Neuron (in vitro differentiated cells): ENCODE results near the gene INSYN2B.

Source experiments
- H2AFZ ChIP-seq: one replicate; pipeline ENCODE4 v1.6.1; 2013; ENCODE audit warnings: low read depth, mild to moderate bottlenecking, inconsistent platforms, low read length, moderate library complexity
- H3K27me3 ChIP-seq: one replicate; pipeline ENCODE4 v1.6.1; 2013; ENCODE audit warnings: low read length; ENCODE audit not compliant: insufficient read depth
- H3K36me3 ChIP-seq: one replicate; pipeline ENCODE4 v1.6.1; 2013; ENCODE audit warnings: low read length; ENCODE audit not compliant: insufficient read depth
- H3K4me1 ChIP-seq: one replicate; pipeline ENCODE4 v1.6.1; 2013; ENCODE audit warnings: low read length; ENCODE audit not compliant: insufficient read depth
- H3K4me3 ChIP-seq: 2 replicates; pipeline ENCODE4 v1.5.1; 2013; ENCODE audit warnings: mild to moderate bottlenecking, low read length, moderate library complexity
- H3K9me3 ChIP-seq: one replicate; pipeline ENCODE4 v1.6.1; 2013; ENCODE audit warnings: low read length

INSYN2B gene

DNA sequence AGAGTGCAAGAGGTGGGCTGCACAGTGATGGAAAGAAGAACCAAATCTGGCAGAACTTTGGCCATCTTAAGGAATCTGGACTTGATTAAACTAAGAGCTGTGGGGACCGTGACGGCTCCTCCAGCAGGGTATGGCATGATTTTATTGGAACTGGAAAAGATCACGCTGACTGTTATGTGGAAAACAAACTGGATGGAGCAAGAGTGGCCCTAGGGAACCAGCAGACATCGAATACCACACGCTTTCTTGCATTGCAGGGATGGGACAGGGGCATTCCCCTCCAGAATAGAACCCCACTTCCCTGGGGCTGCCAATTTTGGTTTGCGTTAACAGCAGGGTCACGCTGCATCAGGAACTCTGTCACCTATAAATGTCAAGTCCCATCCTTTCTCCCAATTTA, 38.8 kb downstream of the INSYN2B start:
- no peaks in the 10 kb centered on the region for H3K36me3 ChIP-seq
- no peaks in the 10 kb centered on the region for H3K9me3 ChIP-seq
- no peak overlapping the region for H2AFZ ChIP-seq
- H3K27me3 ChIP-seq = no peaks in the 10 kb centered on the region
- H3K4me1 ChIP-seq = peaks cover 29% of the 10 kb centered on the region
- no peak overlapping the region for H3K4me3 ChIP-seq

DNA sequence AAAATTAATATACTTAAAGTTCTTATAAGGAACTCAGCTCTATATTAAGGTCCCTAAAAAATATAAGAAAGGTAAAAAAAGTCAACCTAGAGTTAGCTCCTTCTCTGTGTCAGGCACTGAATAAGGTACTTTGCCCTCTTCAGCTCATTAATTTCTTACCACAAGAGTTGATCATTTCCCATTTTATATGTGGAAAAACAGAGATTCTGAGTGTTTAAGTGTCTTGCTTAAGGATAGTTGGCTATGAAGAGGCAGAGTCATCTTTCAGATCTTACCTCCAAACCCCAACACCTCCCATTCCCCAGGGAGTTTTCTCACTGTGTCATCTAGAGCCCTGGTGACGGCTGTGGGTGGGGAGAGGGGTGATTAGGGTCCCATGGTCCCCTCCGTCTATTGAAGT, 40.6 kb downstream of the INSYN2B start:
- H2AFZ ChIP-seq = no peak overlapping the region
- no peaks in the 10 kb centered on the region for H3K9me3 ChIP-seq
- H3K4me1 ChIP-seq = peaks cover 11% of the 10 kb centered on the region
- no peaks in the 10 kb centered on the region for H3K27me3 ChIP-seq
- no peak overlapping the region for H3K4me3 ChIP-seq
- no peaks in the 10 kb centered on the region for H3K36me3 ChIP-seq

- Histone ChIP-seq H3K36me3 (no peaks in the 10 kb centered on the region), H2AFZ (no peak overlapping the region), H3K4me1 (peaks cover 8% of the 10 kb centered on the region), H3K9me3 (no peaks in the 10 kb centered on the region), H3K4me3 (no peak overlapping the region), H3K27me3 (no peaks in the 10 kb centered on the region)
Observed at GRCh38 chr5:169938439-169938838, 41.9 kb downstream of the INSYN2B start.

DNA sequence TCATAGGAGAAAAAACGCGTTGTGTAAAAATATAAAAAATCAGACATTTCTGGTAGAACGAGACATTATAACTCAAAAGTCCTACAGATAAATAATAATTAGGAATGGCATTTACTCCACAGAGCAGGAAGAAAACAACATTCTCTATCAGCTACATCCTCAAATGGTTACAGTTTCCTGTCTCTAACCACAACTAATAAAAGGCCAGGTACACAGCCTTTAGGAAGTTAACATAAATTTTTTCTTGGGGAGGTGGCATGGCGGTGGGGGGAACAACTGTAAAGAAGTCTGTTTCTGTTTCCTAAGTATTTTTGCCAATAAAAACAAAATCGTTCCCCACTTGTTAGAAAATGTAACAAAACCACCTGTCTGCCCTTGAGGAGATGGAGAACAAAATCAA, 44.5 kb downstream of the INSYN2B start:
- H3K27me3 ChIP-seq = no peaks in the 10 kb centered on the region
- H2AFZ ChIP-seq = no peak overlapping the region
- no peak overlapping the region for H3K4me3 ChIP-seq
- H3K4me1 ChIP-seq = no peaks in the 10 kb centered on the region
- no peaks in the 10 kb centered on the region for H3K36me3 ChIP-seq
- H3K9me3 ChIP-seq = no peaks in the 10 kb centered on the region

GRCh38 chr5:169934990-169935389, 45.3 kb downstream of the INSYN2B start:
- Histone ChIP-seq H3K4me3 (no peak overlapping the region), H3K9me3 (no peaks in the 10 kb centered on the region), H3K4me1 (no peaks in the 10 kb centered on the region), H3K36me3 (no peaks in the 10 kb centered on the region), H2AFZ (no peak overlapping the region), H3K27me3 (no peaks in the 10 kb centered on the region)

GRCh38 chr5:169933616-169934015, 46.7 kb downstream of the INSYN2B start:
- H3K27me3 ChIP-seq = no peaks in the 10 kb centered on the region
- no peak overlapping the region for H2AFZ ChIP-seq
- no peaks in the 10 kb centered on the region for H3K4me1 ChIP-seq
- no peak overlapping the region for H3K4me3 ChIP-seq
- H3K36me3 ChIP-seq = no peaks in the 10 kb centered on the region
- no peaks in the 10 kb centered on the region for H3K9me3 ChIP-seq

- no peak overlapping the region for H2AFZ ChIP-seq
- H3K4me3 ChIP-seq = no peak overlapping the region
- no peaks in the 10 kb centered on the region for H3K9me3 ChIP-seq
- H3K27me3 ChIP-seq = no peaks in the 10 kb centered on the region
- no peaks in the 10 kb centered on the region for H3K36me3 ChIP-seq
- no peaks in the 10 kb centered on the region for H3K4me1 ChIP-seq
Observed at GRCh38 chr5:169933127-169933526, 47.2 kb downstream of the INSYN2B start.

DNA sequence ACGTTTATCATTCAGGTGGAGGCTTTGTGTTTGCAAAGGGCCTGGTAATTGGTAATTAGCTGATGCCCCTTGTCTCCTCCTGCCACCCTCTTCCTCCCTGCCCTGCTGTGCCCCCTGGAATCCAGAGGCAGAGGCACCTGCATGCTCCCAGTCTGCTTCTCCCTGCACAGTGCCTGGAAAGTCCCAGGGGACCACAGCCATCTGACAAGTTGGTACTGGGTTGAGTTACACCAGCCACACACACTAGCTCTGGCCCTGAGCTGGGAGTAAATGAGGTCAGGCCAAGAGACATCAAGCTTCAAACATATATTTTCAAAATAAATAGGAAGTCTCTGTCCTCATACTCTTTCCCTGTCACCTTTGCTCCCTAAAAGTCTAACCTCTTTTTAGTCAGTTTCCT, 56.3 kb downstream of the INSYN2B start:
- Histone ChIP-seq H3K4me1 (no peaks in the 10 kb centered on the region), H3K4me3 (no peak overlapping the region), H3K27me3 (no peaks in the 10 kb centered on the region), H2AFZ (no peak overlapping the region), H3K9me3 (no peaks in the 10 kb centered on the region), H3K36me3 (no peaks in the 10 kb centered on the region)

DNA sequence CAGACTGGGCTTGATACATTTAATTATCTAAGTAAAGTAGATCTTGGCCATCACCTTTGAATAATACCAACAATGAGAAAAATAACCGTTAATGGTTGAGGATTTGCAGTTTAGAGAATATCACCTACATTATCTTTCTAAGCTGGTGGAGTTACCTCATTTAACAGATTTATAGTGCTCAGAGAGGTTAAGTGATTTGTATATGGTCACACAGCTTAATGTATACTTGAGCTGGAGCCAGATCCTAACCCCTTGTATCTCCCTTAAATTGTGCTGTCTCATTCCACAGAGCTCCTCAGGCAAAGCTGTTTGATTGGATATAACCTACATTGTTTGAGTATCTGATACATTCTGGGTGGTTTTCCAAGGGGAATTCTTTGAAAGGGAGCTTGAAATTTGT, 57.8 kb downstream of the INSYN2B start:
- H3K27me3 ChIP-seq = no peaks in the 10 kb centered on the region
- no peak overlapping the region for H2AFZ ChIP-seq
- H3K4me3 ChIP-seq = no peak overlapping the region
- H3K9me3 ChIP-seq = no peaks in the 10 kb centered on the region
- H3K4me1 ChIP-seq = no peaks in the 10 kb centered on the region
- no peaks in the 10 kb centered on the region for H3K36me3 ChIP-seq

GRCh38 chr5:169921949-169922348, 58.3 kb downstream of the INSYN2B start:
- no peak overlapping the region for H2AFZ ChIP-seq

GRCh38 chr5:169921384-169921783, 58.9 kb downstream of the INSYN2B start:
- H3K27me3 ChIP-seq = no peaks in the 10 kb centered on the region
- H3K4me1 ChIP-seq = no peaks in the 10 kb centered on the region
- no peaks in the 10 kb centered on the region for H3K36me3 ChIP-seq
- no peak overlapping the region for H2AFZ ChIP-seq
- H3K9me3 ChIP-seq = no peaks in the 10 kb centered on the region
- no peak overlapping the region for H3K4me3 ChIP-seq

More at GRCh38 chr5:169921949-169922348, 58.3 kb downstream of the INSYN2B start:
- Histone ChIP-seq H3K4me1 (no peaks in the 10 kb centered on the region), H3K4me3 (no peak overlapping the region), H3K36me3 (no peaks in the 10 kb centered on the region), H3K27me3 (no peaks in the 10 kb centered on the region), H3K9me3 (no peaks in the 10 kb centered on the region)

DNA sequence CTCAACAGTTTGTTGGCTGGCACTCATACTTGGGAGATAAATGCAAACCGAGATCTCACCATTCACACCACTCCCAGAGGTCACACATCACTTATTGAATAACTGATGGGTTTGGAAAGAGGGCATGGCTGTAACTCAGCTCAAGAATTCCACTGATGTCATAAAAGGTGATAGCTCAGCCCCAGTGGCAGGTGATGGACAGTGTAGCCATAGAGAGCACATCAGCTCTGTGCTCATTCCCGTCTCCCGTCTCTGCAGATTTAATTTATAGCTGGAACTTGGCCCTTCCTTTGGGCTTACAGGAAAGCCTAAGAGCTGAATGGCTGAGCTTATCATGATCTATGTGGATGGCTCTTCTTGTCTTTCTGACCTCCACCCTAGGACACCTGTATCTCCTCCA, 59.8 kb downstream of the INSYN2B start:
- no peak overlapping the region for H3K4me3 ChIP-seq
- no peak overlapping the region for H2AFZ ChIP-seq
- no peaks in the 10 kb centered on the region for H3K36me3 ChIP-seq
- no peaks in the 10 kb centered on the region for H3K9me3 ChIP-seq
- no peaks in the 10 kb centered on the region for H3K4me1 ChIP-seq
- H3K27me3 ChIP-seq = no peaks in the 10 kb centered on the region

DNA sequence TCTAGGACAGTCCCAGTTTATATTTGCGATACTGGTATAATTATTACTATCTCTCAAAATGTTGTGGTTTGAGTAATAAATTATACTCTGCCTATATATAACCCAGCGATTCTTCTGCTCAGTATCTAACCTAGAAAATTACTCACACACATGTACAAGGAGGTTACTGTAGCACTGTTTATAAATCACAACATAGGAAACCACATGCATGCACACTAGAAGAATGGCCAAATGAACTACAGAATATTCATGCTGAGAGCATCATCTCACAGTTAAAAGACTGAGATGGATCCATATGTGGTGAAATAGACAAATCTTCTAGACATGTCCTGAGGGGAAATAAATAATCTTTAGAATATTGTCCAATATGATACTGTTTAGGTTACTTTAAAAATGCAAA, 62.1 kb downstream of the INSYN2B start:
- no peaks in the 10 kb centered on the region for H3K27me3 ChIP-seq
- H3K9me3 ChIP-seq = no peaks in the 10 kb centered on the region

GRCh38 chr5:169917500-169917899, 62.8 kb downstream of the INSYN2B start:
- Histone ChIP-seq H3K4me1 (no peaks in the 10 kb centered on the region), H3K36me3 (no peaks in the 10 kb centered on the region)

More for the DNA sequence above, 62.1 kb downstream of the INSYN2B start:
- Histone ChIP-seq H2AFZ (no peak overlapping the region), H3K4me1 (no peaks in the 10 kb centered on the region), H3K36me3 (no peaks in the 10 kb centered on the region), H3K4me3 (no peak overlapping the region)

More at GRCh38 chr5:169917500-169917899, 62.8 kb downstream of the INSYN2B start:
- no peak overlapping the region for H2AFZ ChIP-seq
- no peaks in the 10 kb centered on the region for H3K27me3 ChIP-seq
- no peaks in the 10 kb centered on the region for H3K9me3 ChIP-seq
- no peak overlapping the region for H3K4me3 ChIP-seq
